ENCODE data around the gene ZNF672. TPM values are rescaled to one million over a fixed set of nuclear protein-coding genes. Genes with fewer than 3 reads are reported as not detected.

The ZNF672 gene
- total and polyA plus RNA-seq, 2 of the 4 experiments (the other 2 are of a cell fraction) = 6.6 to 12.6 TPM

- Histone ChIP-seq H2AK5ac (ENCODE audit: low read depth, low read length) (no peak overlapping the region), H3K9me3 (ENCODE audit: control insufficient read depth, insufficient read depth, low read length) (no peaks in the 10 kb centered on the region), H3K9me1 (ENCODE audit: insufficient read depth, low read length) (peaks cover 2% of the 10 kb centered on the region; the same call in 1 of the 2 replicates), H3K9ac (ENCODE audit: low read depth, low read length) (no peak overlapping the region), H3K18ac (ENCODE audit: low read depth, low read length) (no peak overlapping the region), H4K5ac (ENCODE audit: low read depth, low read length) (no peak overlapping the region), H2AK9ac (replicated peaks; ENCODE audit: low read depth, low read length, poor library complexity) (no peak overlapping the region), H3K56ac (ENCODE audit: extremely low read depth, insufficient read depth, low read length) (no peak overlapping the region), H3K23ac (ENCODE audit: low read depth, low read length) (no peak overlapping the region), H4K91ac (ENCODE audit: insufficient read depth, low read depth, low read length) (no peak overlapping the region), H3K4me3 (ENCODE audit: insufficient read depth, low read depth, low read length) (no peak overlapping the region), H2BK5ac (ENCODE audit: low read depth, low read length, poor library complexity, severe bottlenecking) (no peak overlapping the region), H3K4ac (ENCODE audit: low read depth, low read length) (no peak overlapping the region), H4K8ac (ENCODE audit: low read depth in 2 of 2, low read length in 2 of 2) (no peak overlapping the region), H4K20me1 (ENCODE audit: insufficient read depth, low read length) (no peaks in the 10 kb centered on the region), H3K79me1 (ENCODE audit: low read depth in 1 of 2, low read length in 2 of 2) (no peaks in the 10 kb centered on the region), H3K27me3 (ENCODE audit: control insufficient read depth, insufficient read depth, low read length) (peaks cover 2% of the 10 kb centered on the region; the same call in 1 of the 2 replicates), H2BK15ac (ENCODE audit: low read depth, low read length) (no peak overlapping the region), H3K4me1 (ENCODE audit: control insufficient read depth, insufficient read depth, low read length) (no peaks in the 10 kb centered on the region), H3K36me3 (ENCODE audit: control insufficient read depth, insufficient read depth, low read length) (no peaks in the 10 kb centered on the region), H3K4me2 (ENCODE audit: low read depth, low read length) (no peak overlapping the region), H3K14ac (replicated peaks; ENCODE audit: low read depth, low read length) (no peak overlapping the region), H3K27ac (ENCODE audit: insufficient read depth, low read length) (no peak overlapping the region), H2BK120ac (ENCODE audit: low read depth, low read length) (no peak overlapping the region), H2BK20ac (ENCODE audit: low read depth, low read length) (no peak overlapping the region), H2AFZ (replicated peaks; ENCODE audit: low read length, poor library complexity) (no peak overlapping the region)
- intact Hi-C loops (cut with micrococcal nuclease) (no loop called here), dilution Hi-C loops (cut with HindIII; ENCODE audit: low sequenced_read_pairs, unreplicated experiment) (no loop called here), in situ Hi-C loops (cut with MboI; ENCODE audit: low sequenced_read_pairs) (no loop called here)
- no TSS peak for BruUV-seq (replicated peaks)
- POLR2A ChIA-PET (ENCODE audit: unreplicated experiment) = no interaction called here
- CTCF ChIA-PET = interaction anchor here (1.1 kb wide), 1 partner anchor 9 kb away, joined by 5 read pairs; no protein-coding TSS in a partner anchor
- WGBS, 2 experiments (ENCODE audit: extremely low coverage in 2 of 2, insufficient read length in 1 of 2) = no CpG with 5 or more reads among the region's 1 CpG
- ATAC-seq (ENCODE audit: low read depth) (no peak), DNase-seq (no peak)
- TF ChIP-seq CEBPB (IDR thresholded peaks at IDR 0.05; ENCODE audit: low read depth, low read length) = no peak
- TF ChIP-seq MXI1 (IDR thresholded peaks at IDR 0.05; ENCODE audit: borderline replicate concordance, low read depth, low read length) = no peak
- TF ChIP-seq CHD1 (IDR thresholded peaks at IDR 0.05; ENCODE audit: low read depth, low read length) = no peak
Measured at GRCh38 chr1:248885646-248886045, 47.6 kb downstream of the ZNF672 start.

Data from IMR-90 (cell line).